ENCODE data around the gene RPL14. TPM values are rescaled to one million over a fixed set of nuclear protein-coding genes. Genes with fewer than 3 reads are reported as not detected.

RPL14 gene
- total and polyA plus RNA-seq, 2 of the 13 experiments (the other 11 are each of a cell fraction or from before 2014, with no cell fraction given) = 502 to 1,291 TPM

- TF ChIP-seq ZNF558 (CRISPR knock-in tag; IDR thresholded peaks at IDR 0.05; ENCODE audit: borderline replicate concordance) (no peak), POLR2A (IDR thresholded peaks at IDR 0.05; ENCODE audit: insufficient read depth in 1 of 2, low read depth in 2 of 2, low read length in 2 of 2) (peak; percentile 81 to 82), TOPORS (CRISPR knock-in tag; IDR thresholded peaks at IDR 0.05) (no peak), ZNF850 (CRISPR knock-in tag; conservative IDR thresholded peaks at IDR 0.05) (no peak), SRSF9 (IDR thresholded peaks at IDR 0.05; ENCODE audit: borderline replicate concordance, insufficient read depth, low read depth, low read length, poor library complexity, severe bottlenecking) (no peak), ZNF430 (CRISPR knock-in tag; IDR thresholded peaks at IDR 0.05) (peak; percentile 36; the same call in 1 of the 2 replicates), MTA1 (CRISPR knock-in tag; IDR thresholded peaks at IDR 0.05; ENCODE audit: borderline replicate concordance) (no peak), PRPF4 (IDR thresholded peaks at IDR 0.05; ENCODE audit: low read depth, low read length, poor library complexity, severe bottlenecking) (no peak), AGO2 (optimal IDR thresholded peaks at IDR 0.05; ENCODE audit: low read depth, low read length) (peak; percentile 34), RARA (CRISPR knock-in tag; IDR thresholded peaks at IDR 0.05) (peak; percentile 20; the same call in 1 of the 2 replicates), FUBP1 (CRISPR knock-in tag; IDR thresholded peaks at IDR 0.05; ENCODE audit: borderline replicate concordance) (no peak), ZMYM4 (CRISPR knock-in tag; IDR thresholded peaks at IDR 0.05) (peak; percentile 96), CBFB (CRISPR knock-in tag; IDR thresholded peaks at IDR 0.05) (peak; percentile 48; the same call in 1 of the 2 replicates), ZNF501 (CRISPR knock-in tag; IDR thresholded peaks at IDR 0.05) (peak; percentile 92), POLR2G (IDR thresholded peaks at IDR 0.05; ENCODE audit: low read depth, low read length) (peak; percentile 89), TCF7L2 (IDR thresholded peaks at IDR 0.05; ENCODE audit: low read depth, low read length) (no peak), ZNF564 (CRISPR knock-in tag; IDR thresholded peaks at IDR 0.05) (0 out of 2 replicates have a peak, but pooled peaks have one; percentile 22), IRX3 (CRISPR knock-in tag; IDR thresholded peaks at IDR 0.05; ENCODE audit: borderline replicate concordance, low read depth) (no peak)
- TF ChIP-seq, protein P1, sequence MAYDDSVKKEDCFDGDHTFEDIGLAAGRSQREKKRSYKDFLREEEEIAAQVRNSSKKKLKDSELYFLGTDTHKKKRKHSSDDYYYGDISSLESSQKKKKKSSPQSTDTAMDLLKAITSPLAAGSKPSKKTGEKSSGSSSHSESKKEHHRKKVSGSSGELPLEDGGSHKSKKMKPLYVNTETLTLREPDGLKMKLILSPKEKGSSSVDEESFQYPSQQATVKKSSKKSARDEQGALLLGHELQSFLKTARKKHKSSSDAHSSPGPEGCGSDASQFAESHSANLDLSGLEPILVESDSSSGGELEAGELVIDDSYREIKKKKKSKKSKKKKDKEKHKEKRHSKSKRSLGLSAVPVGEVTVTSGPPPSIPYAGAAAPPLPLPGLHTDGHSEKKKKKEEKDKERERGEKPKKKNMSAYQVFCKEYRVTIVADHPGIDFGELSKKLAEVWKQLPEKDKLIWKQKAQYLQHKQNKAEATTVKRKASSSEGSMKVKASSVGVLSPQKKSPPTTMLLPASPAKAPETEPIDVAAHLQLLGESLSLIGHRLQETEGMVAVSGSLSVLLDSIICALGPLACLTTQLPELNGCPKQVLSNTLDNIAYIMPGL (CRISPR knock-in tag; IDR thresholded peaks at IDR 0.05; ENCODE audit: borderline replicate concordance in 1 of 2, low read depth in 1 of 2) = peak in 1 of 2 experiments; percentile 52; a peak in 2 of 4 replicates
- TF ChIP-seq, protein P2, sequence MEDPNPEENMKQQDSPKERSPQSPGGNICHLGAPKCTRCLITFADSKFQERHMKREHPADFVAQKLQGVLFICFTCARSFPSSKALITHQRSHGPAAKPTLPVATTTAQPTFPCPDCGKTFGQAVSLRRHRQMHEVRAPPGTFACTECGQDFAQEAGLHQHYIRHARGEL (CRISPR knock-in tag; IDR thresholded peaks at IDR 0.05) = no peak
- TF ChIP-seq, protein P3, sequence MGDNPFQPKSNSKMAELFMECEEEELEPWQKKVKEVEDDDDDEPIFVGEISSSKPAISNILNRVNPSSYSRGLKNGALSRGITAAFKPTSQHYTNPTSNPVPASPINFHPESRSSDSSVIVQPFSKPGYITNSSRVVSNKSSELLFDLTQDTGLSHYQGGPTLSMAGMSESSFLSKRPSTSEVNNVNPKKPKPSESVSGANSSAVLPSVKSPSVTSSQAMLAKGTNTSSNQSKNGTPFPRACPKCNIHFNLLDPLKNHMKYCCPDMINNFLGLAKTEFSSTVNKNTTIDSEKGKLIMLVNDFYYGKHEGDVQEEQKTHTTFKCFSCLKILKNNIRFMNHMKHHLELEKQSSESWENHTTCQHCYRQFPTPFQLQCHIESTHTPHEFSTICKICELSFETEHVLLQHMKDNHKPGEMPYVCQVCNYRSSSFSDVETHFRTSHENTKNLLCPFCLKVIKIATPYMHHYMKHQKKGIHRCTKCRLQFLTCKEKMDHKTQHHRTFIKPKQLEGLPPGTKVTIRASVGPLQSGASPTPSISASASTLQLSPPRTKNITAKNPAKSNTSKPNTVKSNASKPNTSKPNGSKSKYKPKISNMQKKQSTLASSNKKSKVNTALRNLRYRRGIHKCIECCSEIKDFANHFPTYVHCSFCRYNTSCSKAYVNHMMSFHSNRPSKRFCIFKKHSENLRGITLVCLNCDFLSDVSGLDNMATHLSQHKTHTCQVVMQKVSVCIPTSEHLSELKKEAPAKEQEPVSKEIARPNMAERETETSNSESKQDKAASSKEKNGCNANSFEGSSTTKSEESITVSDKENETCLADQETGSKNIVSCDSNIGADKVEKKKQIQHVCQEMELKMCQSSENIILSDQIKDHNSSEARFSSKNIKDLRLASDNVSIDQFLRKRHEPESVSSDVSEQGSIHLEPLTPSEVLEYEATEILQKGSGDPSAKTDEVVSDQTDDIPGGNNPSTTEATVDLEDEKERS (CRISPR knock-in tag; IDR thresholded peaks at IDR 0.05) = no peak
These were observed 4.0 kb upstream of the RPL14 start (continued) for GRCh38 chr3:40452876-40453730.
